HG03025 (cell line): ENCODE results near the gene YES1.
"Not testable (repeated sequence)": the region's sequence is repeated elsewhere in the genome, so short reads cannot be mapped to it uniquely, and the experiment has no call there.

Experiments used
- ATAC-seq: cut with Tn5 transposase; IDR thresholded peaks from one replicate; pipeline ENCODE4 v1.9.1; 2021; ENCODE audit warnings: mild to moderate bottlenecking, moderate library complexity; ENCODE audit not compliant: unreplicated experiment, low FRiP score

YES1 gene

GRCh38 chr18:741931-742512 lies 70.0 kb downstream of the YES1 start:
- no peak for ATAC-seq

DNA sequence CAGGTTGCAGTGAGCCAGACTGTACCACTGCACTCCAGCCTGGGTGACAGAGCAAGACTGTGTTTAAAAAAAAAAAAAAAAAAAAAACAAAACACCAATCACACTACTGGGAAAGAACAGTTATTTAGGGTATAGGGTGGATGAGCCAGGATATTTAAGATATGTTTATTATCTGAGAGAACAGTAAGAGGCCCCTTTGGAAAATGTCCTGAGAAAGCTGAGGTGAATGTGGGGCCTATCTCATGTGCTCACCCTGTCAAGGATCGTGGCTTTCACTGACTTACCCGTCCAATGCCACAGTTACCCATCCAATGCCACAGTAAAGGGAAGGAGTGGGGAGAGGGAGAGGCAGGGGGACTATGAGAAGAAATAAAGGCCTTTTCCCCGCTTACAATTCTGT lies 79.7 kb downstream of the YES1 start:
- no peak for ATAC-seq

DNA sequence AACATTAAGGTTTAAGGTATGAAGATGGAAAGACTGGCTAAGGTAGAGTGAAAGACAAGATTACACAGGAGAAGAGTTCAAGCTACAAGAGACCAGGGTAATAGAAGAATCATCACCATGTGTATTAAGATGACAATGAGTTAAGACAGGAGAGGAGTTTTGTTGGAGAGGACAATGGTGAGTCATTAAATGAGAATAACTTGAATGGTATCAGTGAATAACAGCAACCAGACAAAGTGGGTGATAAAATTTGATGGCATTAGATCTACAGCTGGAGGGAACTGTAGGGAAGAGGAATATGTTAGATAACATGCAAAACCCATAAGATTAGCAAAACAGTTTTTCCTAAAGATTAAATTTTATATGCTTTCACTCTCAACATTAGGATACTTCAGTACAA lies 80.9 kb downstream of the YES1 start:
- ATAC-seq: no peak

DNA sequence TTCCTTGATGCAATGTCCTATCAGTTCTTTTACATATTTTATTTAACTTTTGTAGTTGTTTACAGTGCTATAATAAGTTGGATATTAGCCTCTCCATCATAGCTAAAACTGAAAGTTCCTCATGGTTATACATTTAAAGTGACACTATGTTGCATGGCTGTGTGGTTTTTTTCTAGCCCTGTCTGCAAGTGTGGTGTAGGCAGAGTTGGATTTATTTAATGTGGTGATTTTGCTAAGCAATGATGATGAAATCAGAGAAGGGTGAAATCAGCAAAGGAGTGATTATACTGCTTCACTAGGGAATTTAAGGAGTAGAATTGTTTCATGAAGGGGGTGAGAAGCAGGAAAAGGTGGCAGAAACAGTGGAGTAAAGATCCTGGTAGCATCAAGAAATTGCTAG lies 81.3 kb downstream of the YES1 start:
- no peak for ATAC-seq

DNA sequence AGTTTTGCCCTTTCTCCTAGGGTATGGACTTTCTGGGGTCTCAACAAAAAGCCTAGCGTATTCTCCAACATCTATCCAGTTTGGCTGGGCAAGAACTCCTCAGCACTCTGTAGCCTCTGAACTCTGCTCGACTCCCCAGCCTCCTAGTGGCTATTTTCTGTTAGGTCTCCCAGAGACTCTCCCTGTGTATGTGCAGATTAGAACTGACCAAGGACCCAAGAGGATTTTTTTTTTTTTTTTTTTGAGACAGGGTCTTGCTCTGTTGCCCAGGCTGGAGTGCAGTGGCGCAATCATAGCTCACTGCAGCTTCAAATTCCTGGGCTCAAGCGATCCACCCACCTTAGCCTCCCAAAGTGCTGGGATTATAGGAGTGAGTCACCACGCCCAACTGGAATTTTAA lies 81.9 kb downstream of the YES1 start:
- not testable (repeated sequence) for ATAC-seq

GRCh38 chr18:725646-726045 lies 86.4 kb downstream of the YES1 start:
- ATAC-seq: no peak

GRCh38 chr18:723541-724080 lies 88.4 kb downstream of the YES1 start:
- ATAC-seq: no peak

DNA sequence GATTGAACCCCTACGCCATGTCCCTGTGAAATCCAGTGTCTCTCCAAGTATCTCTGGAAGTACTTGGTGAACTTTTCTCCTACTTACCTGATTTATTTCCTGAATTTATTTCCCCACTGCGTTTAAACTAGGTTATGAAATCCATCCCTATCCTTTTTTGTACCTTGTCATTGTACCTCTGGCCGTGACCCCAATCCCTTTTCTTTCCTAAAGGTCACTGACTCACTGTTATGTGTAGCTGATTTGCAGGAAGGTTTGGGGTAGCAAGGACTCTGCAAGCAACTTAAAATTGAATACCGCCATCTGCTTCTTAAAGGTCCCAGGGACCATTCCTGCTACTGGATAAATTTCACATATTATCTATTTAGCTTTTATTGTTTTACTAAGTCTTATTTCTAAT lies 95.0 kb downstream of the YES1 start:
- no peak for ATAC-seq

DNA sequence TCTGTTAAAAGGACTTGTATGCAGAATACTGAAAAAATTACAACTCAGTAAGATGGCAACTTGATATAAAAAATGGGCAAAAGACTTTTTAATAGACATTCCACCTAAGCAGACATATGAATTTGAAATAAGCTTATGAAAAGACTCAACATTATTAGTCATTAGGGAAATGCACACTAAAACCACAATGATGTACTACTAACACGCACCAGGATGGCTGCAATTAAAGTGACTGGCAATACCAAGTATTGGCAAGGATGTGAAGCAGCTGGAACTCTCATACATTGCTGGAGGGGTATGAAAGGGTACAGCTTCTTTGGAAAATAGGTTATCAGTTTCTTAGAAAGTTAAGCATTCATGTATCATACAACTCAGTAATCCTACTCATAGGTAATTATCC lies 96.4 kb downstream of the YES1 start:
- ATAC-seq: no peak

DNA sequence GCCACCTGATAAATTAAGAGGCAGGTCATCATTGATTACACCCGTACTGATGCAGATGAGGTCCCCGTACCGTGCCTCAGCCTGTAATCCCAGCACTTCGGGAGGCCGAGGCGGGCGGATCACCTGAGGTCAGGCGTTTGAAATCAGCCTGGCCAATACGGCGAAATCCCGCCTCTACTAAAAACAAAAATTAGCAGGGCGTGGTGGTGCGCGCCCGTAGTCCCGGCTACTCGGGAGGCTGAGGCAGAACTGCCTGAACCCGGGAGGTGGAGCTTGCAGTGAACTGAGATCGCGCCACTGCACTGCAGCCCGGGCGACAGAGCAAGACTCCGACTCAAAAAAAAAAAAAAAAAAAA lies 98.9 kb downstream of the YES1 start:
- ATAC-seq: no peak

- peak; percentile 78 for ATAC-seq
These were observed 99.5 kb downstream of the YES1 start, which contains the start of gene ENOSF1 for GRCh38 chr18:712401-713134. Gene ENOSF1, minus strand, starts transcription at chr18:712630. Its CDS starts 43 bp downstream, at chr18:712587.

GRCh38 chr18:711657-712400 lies 100.2 kb downstream of the YES1 start:
- ATAC-seq: peak; percentile 59

DNA sequence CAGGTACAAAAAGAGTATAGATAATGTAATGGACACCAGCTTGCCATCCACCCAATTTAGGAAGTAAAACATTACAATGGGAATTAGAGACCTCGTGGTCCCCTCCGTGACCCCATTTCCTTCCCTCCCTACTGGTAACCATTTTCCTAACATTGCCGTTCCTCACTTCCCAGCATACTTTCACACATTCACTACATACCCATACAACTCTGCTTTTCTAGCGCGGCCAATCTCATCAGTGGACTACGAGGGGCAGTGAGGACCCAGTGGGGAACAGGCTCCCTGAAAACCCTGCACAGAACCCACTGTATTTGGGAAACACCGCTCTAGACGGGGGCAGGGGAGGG lies 100.8 kb downstream of the YES1 start:
- peak; percentile 8 for ATAC-seq

DNA sequence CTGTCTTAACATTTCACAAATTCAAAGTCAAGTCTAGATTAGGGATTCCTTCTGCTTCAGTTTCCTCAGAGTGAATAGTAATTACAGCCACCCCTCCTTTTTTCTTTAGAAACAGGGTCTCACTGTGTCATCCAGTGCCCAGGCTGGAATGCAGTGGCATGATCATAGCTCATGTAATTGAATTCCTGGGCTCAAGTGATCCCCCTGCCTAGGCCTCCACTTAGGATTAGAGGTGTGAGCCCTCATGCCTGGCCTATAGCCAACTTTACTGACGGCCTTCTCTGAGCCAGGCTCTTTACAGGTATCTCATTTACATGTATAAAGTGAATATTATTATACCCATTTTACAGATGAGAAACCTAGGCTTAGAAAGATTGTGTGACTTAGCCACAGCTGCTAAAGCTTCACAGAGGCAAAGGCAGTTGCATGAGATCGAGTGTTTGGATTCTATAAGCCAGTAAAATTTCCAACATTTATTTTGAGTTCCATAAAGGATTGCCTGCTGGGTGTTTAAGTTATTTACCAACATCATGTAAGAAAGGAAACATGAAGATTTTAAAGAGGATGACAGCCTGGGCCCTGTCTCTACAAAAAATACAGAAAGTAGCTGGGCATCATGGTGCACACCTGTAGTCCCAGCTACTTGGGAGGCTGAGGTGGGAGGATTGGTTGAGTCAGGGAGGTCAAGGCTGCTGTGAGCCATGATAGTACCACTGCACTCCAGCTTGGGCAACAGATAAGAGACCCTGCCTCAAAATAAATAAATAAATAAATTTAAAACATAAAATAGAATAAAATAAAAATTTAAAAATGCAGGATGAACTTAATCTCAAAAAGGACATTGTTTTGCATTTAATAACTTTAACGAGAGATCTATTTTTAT lies 101.4 kb downstream of the YES1 start:
- no peak for ATAC-seq

- ATAC-seq: no peak
These were observed 102.3 kb downstream of the YES1 start for GRCh38 chr18:709771-710170.

GRCh38 chr18:708096-708495 lies 103.9 kb downstream of the YES1 start:
- ATAC-seq: no peak

DNA sequence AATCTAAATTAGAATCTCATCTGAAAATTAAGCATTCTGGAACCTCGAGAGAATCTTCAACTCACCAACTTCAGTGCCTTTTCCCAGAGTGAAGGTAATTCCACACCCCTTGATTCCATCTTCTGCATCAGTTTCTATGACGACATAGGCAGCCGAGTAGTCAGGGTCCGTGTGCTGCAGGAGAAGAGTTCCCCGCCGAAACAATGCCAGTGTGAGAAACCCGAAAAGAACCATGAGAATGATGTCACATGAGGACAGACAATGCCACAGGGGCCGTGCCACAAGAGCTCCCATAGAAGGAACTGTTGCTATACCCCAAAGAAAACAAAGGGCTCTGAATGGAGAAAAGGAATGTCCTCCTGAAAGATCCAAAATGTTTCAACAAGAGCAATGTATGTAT lies 105.6 kb downstream of the YES1 start:
- no peak for ATAC-seq

DNA sequence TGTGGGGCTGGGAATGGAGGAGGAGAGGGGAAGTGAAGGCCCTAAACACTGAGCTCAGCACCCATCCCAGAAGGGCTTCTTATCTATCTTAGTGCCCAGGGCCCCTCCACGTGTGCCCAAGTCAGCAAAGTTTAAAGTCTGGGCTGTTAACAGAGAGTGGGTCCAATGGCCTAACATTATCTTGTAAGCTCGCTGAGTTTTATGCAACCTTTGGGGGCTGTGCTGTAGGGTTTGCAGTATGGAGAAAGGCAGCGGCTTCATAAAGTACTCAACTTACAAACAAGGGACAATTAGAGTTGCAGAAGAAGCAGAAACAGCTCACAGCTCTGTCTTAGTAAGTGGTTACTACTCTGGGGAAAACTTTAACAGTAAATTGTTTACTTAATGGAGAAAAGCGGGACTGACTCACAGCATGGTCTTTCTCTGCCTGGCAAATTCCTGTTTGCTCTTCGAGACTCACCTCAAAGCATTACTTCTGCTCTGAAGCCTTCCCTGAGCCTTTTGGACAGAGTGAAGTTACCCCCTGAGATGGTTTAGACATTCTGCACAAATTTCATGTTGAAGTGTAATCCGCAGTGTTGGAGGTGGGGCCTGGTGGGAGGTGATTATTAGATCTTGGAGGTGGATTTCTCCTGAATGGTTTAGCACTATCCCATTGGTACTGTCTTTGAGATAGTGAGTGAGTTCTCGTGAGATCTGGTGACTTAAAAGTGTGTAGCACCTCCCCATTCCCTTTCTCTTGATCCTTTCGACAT lies 108.7 kb downstream of the YES1 start:
- no peak for ATAC-seq

DNA sequence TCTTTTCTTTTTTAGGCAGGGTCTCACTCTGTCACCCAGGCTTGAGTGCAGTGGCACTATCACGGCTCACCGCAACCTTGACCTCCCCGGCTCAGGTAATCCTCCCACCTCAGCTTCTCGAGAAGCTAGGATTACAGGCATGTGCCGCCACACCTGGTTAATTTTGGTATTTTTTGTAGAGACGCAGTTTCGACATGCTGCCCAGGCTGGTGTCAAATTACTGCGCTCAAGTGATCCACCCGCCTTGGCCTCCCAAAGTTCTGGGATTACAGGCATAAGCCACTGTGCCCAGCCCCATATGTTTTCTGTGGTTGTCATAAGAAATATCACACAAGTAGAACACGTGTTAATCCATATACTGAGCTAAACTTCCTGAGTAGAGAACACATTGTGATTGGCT lies 114.2 kb downstream of the YES1 start:
- ATAC-seq: no peak

DNA sequence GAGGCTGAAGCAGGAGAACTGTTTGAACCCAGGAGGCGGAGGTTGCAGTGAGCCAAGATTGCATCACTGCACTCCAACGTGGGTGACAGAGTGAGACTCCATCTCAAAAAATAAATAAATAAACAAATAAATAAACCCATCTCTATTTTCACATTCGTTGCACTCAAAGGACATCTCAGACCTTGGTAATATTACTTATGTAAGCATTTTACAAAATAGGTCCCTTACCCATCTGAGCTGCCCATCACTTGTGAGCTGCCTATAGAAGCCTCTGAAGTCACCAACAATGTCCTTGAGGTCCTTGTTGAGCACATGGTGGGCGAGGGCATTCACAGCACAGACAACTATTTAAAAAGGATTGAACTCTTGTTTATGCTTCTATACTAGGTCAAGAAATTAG lies 115.0 kb downstream of the YES1 start:
- no peak for ATAC-seq
